Uterus (tissue), 2 donors: ENCODE data around the gene PEG3.

Experiments
- CTCF ChIP-seq, 4 experiments: fragments of 200-600 bp in 2 of 4; fragments of 450-650 bp in 2 of 4; sonication (generic) in 2 of 4; IDR thresholded peaks; one replicate each; pipeline ENCODE4 v1.5.1; 2016 to 2019; ENCODE audit warnings: antibody characterized with exemption in 4 of 4, mild to moderate bottlenecking in 2 of 4, moderate library complexity in 1 of 4
- POLR2A ChIP-seq, 2 donors: fragments of 450-650 bp; IDR thresholded peaks; one replicate each; pipeline ENCODE4 v1.6.1; 2016; ENCODE audit warnings: antibody characterized with exemption in 2 of 2, mild to moderate bottlenecking in 1 of 2, moderate library complexity in 1 of 2

- no peak for TF ChIP-seq CTCF (IDR thresholded peaks at IDR 0.05)
- no peak for TF ChIP-seq POLR2A (IDR thresholded peaks at IDR 0.05)
Observed at GRCh38 chr19:56834564-56835375, 5.8 kb downstream of the PEG3 start.
